Measurements from ENCODE around the gene ERI3. TPM values are rescaled to one million over a fixed set of nuclear protein-coding genes. Genes with fewer than 3 reads are reported as not detected.

ERI3 gene
- total RNA-seq, 1 donor from 2014 or later, result 69.3 TPM

DNA sequence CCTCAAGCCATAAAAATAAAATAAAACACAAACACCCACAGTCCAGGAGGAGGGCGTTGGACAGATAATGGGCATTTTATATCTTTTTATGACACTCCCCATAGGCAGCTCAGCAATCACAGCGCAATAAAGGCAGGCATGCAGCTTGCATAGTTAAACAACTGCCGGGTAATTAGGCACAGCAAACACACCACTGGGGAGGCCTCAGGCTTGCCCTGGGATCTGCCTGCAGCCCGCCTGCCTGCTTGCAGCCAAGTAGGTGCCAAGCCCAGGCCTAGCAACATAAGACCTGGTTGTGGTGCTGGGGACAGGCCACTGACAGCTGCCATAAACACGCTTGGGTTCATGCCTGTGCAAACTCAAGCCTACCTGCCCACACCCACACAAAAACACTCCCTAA, 87.6 kb downstream of the ERI3 start:
- no peak overlapping the region for H3K4me3 ChIP-seq
- intact Hi-C loops (cut with DNase I), result no loop called here
- TF ChIP-seq, protein P1, sequence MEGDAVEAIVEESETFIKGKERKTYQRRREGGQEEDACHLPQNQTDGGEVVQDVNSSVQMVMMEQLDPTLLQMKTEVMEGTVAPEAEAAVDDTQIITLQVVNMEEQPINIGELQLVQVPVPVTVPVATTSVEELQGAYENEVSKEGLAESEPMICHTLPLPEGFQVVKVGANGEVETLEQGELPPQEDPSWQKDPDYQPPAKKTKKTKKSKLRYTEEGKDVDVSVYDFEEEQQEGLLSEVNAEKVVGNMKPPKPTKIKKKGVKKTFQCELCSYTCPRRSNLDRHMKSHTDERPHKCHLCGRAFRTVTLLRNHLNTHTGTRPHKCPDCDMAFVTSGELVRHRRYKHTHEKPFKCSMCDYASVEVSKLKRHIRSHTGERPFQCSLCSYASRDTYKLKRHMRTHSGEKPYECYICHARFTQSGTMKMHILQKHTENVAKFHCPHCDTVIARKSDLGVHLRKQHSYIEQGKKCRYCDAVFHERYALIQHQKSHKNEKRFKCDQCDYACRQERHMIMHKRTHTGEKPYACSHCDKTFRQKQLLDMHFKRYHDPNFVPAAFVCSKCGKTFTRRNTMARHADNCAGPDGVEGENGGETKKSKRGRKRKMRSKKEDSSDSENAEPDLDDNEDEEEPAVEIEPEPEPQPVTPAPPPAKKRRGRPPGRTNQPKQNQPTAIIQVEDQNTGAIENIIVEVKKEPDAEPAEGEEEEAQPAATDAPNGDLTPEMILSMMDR (IDR thresholded peaks at IDR 0.05), result no peak

DNA sequence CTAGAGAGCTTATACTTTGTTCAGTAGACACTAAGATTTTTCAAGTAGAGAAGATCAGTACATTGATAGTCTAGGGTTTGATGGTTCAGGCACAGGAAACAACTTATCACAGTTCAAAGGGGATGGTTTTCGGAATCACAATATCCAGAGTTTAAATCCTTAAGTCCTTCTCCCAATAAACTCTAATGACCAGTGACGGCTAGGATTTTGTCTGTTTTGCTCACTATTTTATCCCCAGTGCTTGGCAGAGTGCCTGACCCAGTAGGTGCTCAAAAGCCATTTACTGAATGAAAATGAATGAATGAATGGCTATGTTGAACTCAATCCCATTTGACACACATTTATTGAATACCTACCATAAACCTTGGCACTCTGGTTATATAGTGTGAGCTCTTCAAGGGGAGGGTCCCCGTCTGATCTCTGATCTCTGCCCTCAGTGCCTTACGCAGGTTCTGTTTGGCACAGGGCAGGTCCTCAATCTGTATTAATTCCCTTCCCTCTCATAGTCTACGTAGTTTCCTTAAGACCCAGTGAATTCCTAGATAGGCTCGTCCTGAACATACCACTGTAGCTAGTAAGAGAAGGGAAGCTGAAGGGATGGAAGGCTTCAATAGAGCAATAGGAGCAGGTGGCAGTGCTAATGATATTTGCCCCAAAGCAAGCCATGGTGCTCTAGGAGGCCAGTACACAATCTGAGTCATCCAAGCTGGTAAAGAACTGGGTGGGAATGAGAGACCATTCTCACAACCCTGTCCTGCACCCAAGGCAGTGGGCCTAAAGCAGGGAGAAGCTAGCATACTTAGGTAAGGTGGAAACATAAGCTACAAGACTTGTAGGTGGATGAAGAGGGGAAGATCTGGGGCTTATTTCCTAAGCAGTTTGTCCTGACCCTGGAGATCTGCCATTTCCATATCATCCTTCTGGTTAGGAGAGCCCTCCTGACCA, 88.4 kb downstream of the ERI3 start:
- Histone ChIP-seq H3K27me3 (no peaks in the 10 kb centered on the region), H3K4me1 (no peaks in the 10 kb centered on the region), H3K27ac (no peak overlapping the region), H3K36me3 (peaks cover 0 to 2% of the 10 kb centered on the region in 2 donors), H3K4me3 (no peak overlapping the region), H3K9me3 (no peaks in the 10 kb centered on the region)
- TF ChIP-seq, protein P1 (IDR thresholded peaks at IDR 0.05), result no peak
- no peak for DNase-seq (ENCODE audit: low spot score in 2 of 2)
- intact Hi-C loops (cut with DNase I), result no loop called here

More for the DNA sequence above, 87.6 kb downstream of the ERI3 start:
- H3K4me1 ChIP-seq, result no peaks in the 10 kb centered on the region
- DNase-seq (ENCODE audit: low spot score in 2 of 2), result no peak
- H3K9me3 ChIP-seq, result no peaks in the 10 kb centered on the region
- H3K27ac ChIP-seq, result no peak overlapping the region
- no peaks in the 10 kb centered on the region for H3K27me3 ChIP-seq
- peaks cover 0 to 2% of the 10 kb centered on the region in 2 donors for H3K36me3 ChIP-seq

DNA sequence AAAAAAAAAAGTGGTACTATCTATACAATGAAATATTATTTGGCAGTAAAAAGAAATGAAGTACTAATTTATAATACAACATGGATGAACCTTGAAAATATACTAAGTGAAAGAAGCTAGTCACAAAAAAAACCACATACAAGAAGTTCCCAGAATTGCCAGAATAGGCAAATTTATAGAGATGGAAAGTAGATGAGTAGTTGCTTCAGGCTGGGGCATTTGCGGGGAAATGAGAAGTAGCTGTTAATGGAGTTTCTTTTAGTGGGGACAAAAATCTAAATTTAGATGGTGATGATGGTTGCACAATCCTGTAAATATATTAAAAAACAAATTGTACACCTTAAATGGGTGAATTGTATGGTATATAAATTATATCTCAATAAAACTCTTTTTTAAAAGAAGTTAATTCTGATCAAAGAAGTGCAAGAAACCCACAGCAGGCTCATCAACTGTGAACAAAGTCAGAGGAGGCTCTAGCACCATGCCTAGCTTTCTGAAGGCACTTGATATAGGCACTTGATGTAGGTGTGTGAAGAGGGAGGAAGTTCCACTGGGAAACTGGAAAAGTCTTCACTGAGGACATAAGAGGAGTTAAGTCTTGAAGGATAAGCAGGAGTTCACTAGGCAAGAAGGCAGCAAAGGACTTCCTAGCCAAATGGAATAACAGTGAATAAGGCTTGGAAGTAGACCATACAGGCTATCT, 89.2 kb downstream of the ERI3 start:
- intact Hi-C loops (cut with DNase I), result no loop called here
- TF ChIP-seq, protein P1 (IDR thresholded peaks at IDR 0.05), result no peak
- DNase-seq (ENCODE audit: low spot score in 2 of 2), result no peak
- Histone ChIP-seq H3K4me3 (no peak overlapping the region), H3K27ac (no peak overlapping the region), H3K9me3 (no peaks in the 10 kb centered on the region), H3K27me3 (no peaks in the 10 kb centered on the region), H3K36me3 (peaks cover 0 to 2% of the 10 kb centered on the region in 2 donors), H3K4me1 (no peaks in the 10 kb centered on the region)

DNA sequence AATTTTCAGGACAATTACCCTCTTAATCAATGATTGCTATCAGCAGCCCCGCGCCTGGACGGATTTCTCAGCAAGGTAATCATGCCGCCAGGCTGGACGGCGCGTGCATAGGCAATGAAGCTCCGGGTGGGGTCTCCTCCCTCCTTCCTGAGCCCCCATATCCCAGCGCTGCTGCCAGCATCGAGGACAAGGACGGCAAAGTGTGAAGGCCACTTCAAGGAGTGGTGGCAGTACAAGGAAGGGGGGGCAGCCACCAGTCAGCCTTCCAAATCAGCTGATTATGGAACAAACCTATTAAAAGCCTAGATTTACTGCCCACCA, 90.6 kb downstream of the ERI3 start:
- Histone ChIP-seq H3K27ac (no peak overlapping the region), H3K4me3 (no peak overlapping the region), H3K9me3 (no peaks in the 10 kb centered on the region), H3K36me3 (peaks cover 0 to 2% of the 10 kb centered on the region in 2 donors), H3K27me3 (no peaks in the 10 kb centered on the region), H3K4me1 (no peaks in the 10 kb centered on the region)
- TF ChIP-seq, protein P1 (IDR thresholded peaks at IDR 0.05), result no peak
- intact Hi-C loops (cut with DNase I), result no loop called here
- no peak for DNase-seq (ENCODE audit: low spot score in 2 of 2)

DNA sequence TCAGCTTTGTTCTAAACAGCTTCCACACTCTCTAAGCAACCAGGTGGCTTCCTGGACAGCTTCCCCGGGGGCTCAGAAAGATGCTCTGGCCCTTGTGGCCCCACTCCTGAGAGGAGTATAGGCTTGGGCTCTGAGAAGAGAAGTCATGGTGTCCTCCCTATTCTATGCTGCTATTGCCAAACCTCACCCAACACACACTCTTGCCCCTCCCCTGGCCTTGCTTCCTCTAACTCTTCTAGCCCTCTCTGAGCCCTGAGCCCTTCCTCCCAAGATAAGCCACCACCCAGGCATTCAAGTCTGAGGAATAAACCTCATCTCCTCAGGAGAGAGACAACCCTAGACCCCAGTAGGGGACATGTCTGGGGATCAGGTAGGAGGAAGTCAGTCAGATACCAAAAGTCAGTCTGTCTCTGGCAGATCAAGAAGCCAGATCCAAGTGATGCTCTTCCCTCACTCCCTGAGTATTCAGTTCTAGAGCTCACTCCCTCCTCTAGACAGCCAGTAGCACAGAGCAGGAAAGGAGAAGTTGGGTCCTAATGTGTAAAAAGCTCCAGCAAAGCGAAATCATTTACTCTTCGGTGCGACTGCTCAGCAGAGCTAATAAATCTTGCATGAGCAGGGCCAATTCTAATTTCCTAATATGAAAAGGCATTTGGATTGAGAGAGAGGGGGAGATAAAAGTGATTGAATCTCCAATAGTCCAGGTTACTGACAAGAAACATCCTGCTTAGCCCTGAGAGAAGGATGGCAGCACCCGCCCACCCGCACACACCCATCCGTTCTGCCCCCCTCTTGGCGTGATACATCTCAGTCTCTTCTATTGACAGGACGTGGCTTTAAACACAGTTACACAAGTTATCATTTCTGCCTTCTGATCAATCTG, 91.2 kb downstream of the ERI3 start:
- Histone ChIP-seq H3K27me3 (no peaks in the 10 kb centered on the region), H3K4me3 (no peak overlapping the region), H3K4me1 (no peaks in the 10 kb centered on the region), H3K36me3 (peaks cover 0 to 2% of the 10 kb centered on the region in 2 donors), H3K9me3 (no peaks in the 10 kb centered on the region), H3K27ac (no peak overlapping the region)
- TF ChIP-seq, protein P1 (IDR thresholded peaks at IDR 0.05), result no peak
- intact Hi-C loops (cut with DNase I), result no loop called here
- no peak for DNase-seq (ENCODE audit: low spot score in 2 of 2)
